HepG2 (cell line): ENCODE results near the gene ESYT2. TPM values are rescaled to one million over a fixed set of nuclear protein-coding genes. Genes with fewer than 3 reads are reported as not detected.

Experiments
- ARID3A ChIP-seq: IDR thresholded peaks from 2 replicates; pipeline ENCODE4 v1.6.1; 2012; ENCODE audit warnings: low read depth, low read length, improper control_type of control experiment
- EP300 ChIP-seq, 3 experiments: sonication (generic) in 1 of 3; formaldehyde crosslinking in 1 of 3; IDR thresholded peaks; 2 replicates each; pipeline versions ENCODE4 v1.5.1 to v1.6.1; 2011 to 2020; ENCODE audit warnings: low read depth in 2 of 3, low read length in 2 of 3, borderline replicate concordance in 1 of 3, improper control_type of control experiment in 1 of 3, mild to moderate bottlenecking in 1 of 3, missing genetic modification reagents in 1 of 3, moderate library complexity in 1 of 3
- ESRRA ChIP-seq: sonication (generic); formaldehyde crosslinking; IDR thresholded peaks from 2 replicates; pipeline ENCODE4 v1.5.1; 2020; ENCODE audit warnings: mild to moderate bottlenecking, low read depth, missing genetic modification reagents
- HCFC1 ChIP-seq: fragments of 150-350 bp; IDR thresholded peaks from 2 replicates; pipeline ENCODE4 v1.6.1; 2014; ENCODE audit warnings: low read depth, low read length
- HNRNPH1 ChIP-seq: fragments of 200-400 bp; formaldehyde crosslinking; optimal IDR thresholded peaks from 2 replicates; pipeline ENCODE3; 2017; ENCODE audit warnings: mild to moderate bottlenecking, low read depth, low read length
- IRF1 ChIP-seq: sonication (generic); formaldehyde crosslinking; IDR thresholded peaks from 2 replicates; pipeline ENCODE4 v1.4.0; 2020; ENCODE audit warnings: low read depth, mild to moderate bottlenecking, missing genetic modification reagents
- PCBP1 ChIP-seq: fragments of 200-400 bp; formaldehyde crosslinking; IDR thresholded peaks from 2 replicates; pipeline ENCODE4 v1.6.1; 2017; ENCODE audit warnings: mild to moderate bottlenecking, low read depth, low read length, borderline replicate concordance
- POLR2AphosphoS5 ChIP-seq: IDR thresholded peaks from 2 replicates; pipeline ENCODE4 v1.6.1; 2012; ENCODE audit warnings: low read depth, low read length
- RAD21 ChIP-seq: fragments of 450-650 bp; formaldehyde crosslinking; IDR thresholded peaks from 2 replicates; pipeline ENCODE4 v1.5.0; 2020; ENCODE audit warnings: mild to moderate bottlenecking
- RBM22 ChIP-seq: fragments of 200-400 bp; formaldehyde crosslinking; optimal IDR thresholded peaks from 2 replicates; pipeline ENCODE3; 2017; ENCODE audit warnings: mild to moderate bottlenecking, low read length, moderate library complexity
- SIN3A ChIP-seq: IDR thresholded peaks from 2 replicates; pipeline ENCODE4 v1.6.1; 2011; ENCODE audit warnings: low read depth, mild to moderate bottlenecking, control low read depth, low read length, borderline replicate concordance
- SP5 ChIP-seq: IDR thresholded peaks from 2 replicates; pipeline ENCODE4 v1.6.1; 2016; ENCODE audit warnings: low read depth, borderline replicate concordance
- TCF12 ChIP-seq, 2 experiments: fragments of 450-650 bp in 1 of 2; sonication (generic) in 1 of 2; formaldehyde crosslinking in 1 of 2; IDR thresholded peaks; 2 replicates each; pipeline versions ENCODE4 v1.6.1 to v1.8.0; 2017 to 2022; ENCODE audit warnings: antibody characterized with exemption in 1 of 2, mild to moderate bottlenecking in 1 of 2, missing genetic modification reagents in 1 of 2, moderate library complexity in 1 of 2
- ZBTB10 ChIP-seq: sonication (generic); formaldehyde crosslinking; IDR thresholded peaks from 2 replicates; pipeline ENCODE4 v1.4.0; 2020; ENCODE audit warnings: missing genetic modification reagents, borderline replicate concordance
- ZBTB2 ChIP-seq: sonication (generic); formaldehyde crosslinking; IDR thresholded peaks from 2 replicates; pipeline ENCODE4 v1.8.0; 2022; ENCODE audit warnings: low read depth, missing genetic modification reagents
- ZNF362 ChIP-seq: sonication (generic); formaldehyde crosslinking; IDR thresholded peaks from 2 replicates; pipeline ENCODE4 v1.4.0; 2020; ENCODE audit warnings: missing genetic modification reagents, mild to moderate bottlenecking, borderline replicate concordance
- ZNF761 ChIP-seq: sonication (generic); formaldehyde crosslinking; conservative IDR thresholded peaks from 2 replicates; pipeline ENCODE4 v1.4.0; 2020; ENCODE audit warnings: mild to moderate bottlenecking, missing genetic modification reagents
- ZNF772 ChIP-seq: sonication (generic); formaldehyde crosslinking; IDR thresholded peaks from 2 replicates; pipeline ENCODE4 v1.5.0; 2020; ENCODE audit warnings: mild to moderate bottlenecking, missing genetic modification reagents
- ZNF788 ChIP-seq: sonication (generic); formaldehyde crosslinking; IDR thresholded peaks from 2 replicates; pipeline ENCODE4 v1.5.0; 2020; ENCODE audit warnings: mild to moderate bottlenecking, missing genetic modification reagents, borderline replicate concordance
- polyA plus RNA-seq, 8 experiments: library from polyadenylated mRNA; depleted of rRNA in 3 of 8; stranded (reverse) in 7 of 8; unstranded in 1 of 8; fragments of >200 nt; fragmentation: Illumina TruSeq in 4 of 8; extraction: Trizol in 4 of 8; gene quantifications; 2 replicates each; pipeline versions ENCODE4 v1.2.1 to v1.2.3, GENCODE V29; 2011 to 2016; ENCODE audit warnings: low read depth in 4 of 8, missing spikeins in 1 of 8, mixed read lengths in 1 of 8; ENCODE audit not compliant: insufficient read depth in 1 of 8
- total RNA-seq, 5 experiments: library from RNA; depleted of rRNA; stranded (reverse); fragments of >200 nt; fragmentation: Illumina TruSeq; extraction: Trizol; gene quantifications; 2 replicates each; pipeline ENCODE4 v1.2.3, GENCODE V29; 2016; ENCODE audit warnings: low read depth in 1 of 5

The ESYT2 gene
- total and polyA plus RNA-seq, 2 of the 13 experiments (the other 11 are each of a cell fraction or from before 2014, with no cell fraction given): 28.5 to 37.3 TPM

- TF ChIP-seq EP300 (IDR thresholded peaks at IDR 0.05; ENCODE audit: low read depth in 2 of 2, low read length in 2 of 2) (peak in 1 of 2 experiments; percentile 46; a peak in 3 of 4 replicates), EP300 (CRISPR knock-in tag; IDR thresholded peaks at IDR 0.05; ENCODE audit: borderline replicate concordance) (peak; percentile 21), RAD21 (CRISPR knock-in tag) (peak; percentile 83), ESRRA (CRISPR knock-in tag) (peak; percentile 54; the same call in 1 of the 2 replicates), SP5 (CRISPR knock-in tag) (peak; percentile 74), ZNF772 (peak; percentile 63; the same call in 1 of the 2 replicates), PCBP1 (0 out of 2 replicates have a peak, but pooled peaks have one; percentile 56), HCFC1 (no peak; the same call in 1 of the 2 replicates), ARID3A (peak; percentile 65; the same call in 1 of the 2 replicates), ZBTB10 (CRISPR knock-in tag) (peak; percentile 63; the same call in 1 of the 2 replicates), IRF1 (no peak), POLR2AphosphoS5 (0 out of 2 replicates have a peak, but pooled peaks have one; percentile 25), ZBTB2 (CRISPR knock-in tag) (no peak), SIN3A (0 out of 2 replicates have a peak, but pooled peaks have one; percentile 77), TCF12 (IDR thresholded peaks at IDR 0.05) (no peak), TCF12 (CRISPR knock-in tag; IDR thresholded peaks at IDR 0.05) (no peak), ZNF362 (CRISPR knock-in tag) (no peak), RBM22 (no peak), ZNF761 (CRISPR knock-in tag) (no peak), ZNF788 (CRISPR knock-in tag) (peak; percentile 71; the same call in 1 of the 2 replicates), HNRNPH1 (no peak)
These were observed 10.7 kb downstream of the ESYT2 start (continued) for GRCh38 chr7:158818325-158819213.
